Endothelial cell (in vitro differentiated cells): ENCODE data around the gene CCDC178. TPM values are rescaled to one million over a fixed set of nuclear protein-coding genes. Genes with fewer than 3 reads are reported as not detected.
"Not testable (repeated sequence)": the region's sequence is repeated elsewhere in the genome, so short reads cannot be mapped to it uniquely, and the experiment has no call there.

Experiments
- DNase-seq: peaks from one replicate; pipeline ENCODE4 v3.0.0; 2021; ENCODE audit warnings: low spot score
- H3K27ac Mint-ChIP-seq: one replicate; pipeline ENCODE4 v1.8.0; 2021; ENCODE audit warnings: mixed read lengths, inconsistent platforms; ENCODE audit not compliant: unreplicated experiment
- H3K27me3 Mint-ChIP-seq: one replicate; pipeline ENCODE4 v1.8.0; 2021; ENCODE audit warnings: mild to moderate bottlenecking, moderate library complexity, mixed read lengths, inconsistent platforms; ENCODE audit not compliant: unreplicated experiment
- H3K36me3 Mint-ChIP-seq: one replicate; pipeline ENCODE4 v1.8.0; 2021; ENCODE audit warnings: mild to moderate bottlenecking, low read depth, mixed read lengths, inconsistent platforms; ENCODE audit not compliant: unreplicated experiment
- H3K4me1 Mint-ChIP-seq: one replicate; pipeline ENCODE4 v1.8.0; 2021; ENCODE audit warnings: mild to moderate bottlenecking, mixed read lengths, inconsistent platforms; ENCODE audit not compliant: unreplicated experiment
- H3K4me3 Mint-ChIP-seq: one replicate; pipeline ENCODE4 v1.8.0; 2021; ENCODE audit warnings: mild to moderate bottlenecking, mixed read lengths, inconsistent platforms; ENCODE audit not compliant: unreplicated experiment
- H3K9me3 Mint-ChIP-seq: one replicate; pipeline ENCODE4 v1.8.0; 2021; ENCODE audit warnings: mixed read lengths, inconsistent platforms; ENCODE audit not compliant: unreplicated experiment
- total RNA-seq: library from RNA; stranded (reverse); fragmentation: NEBNext Ultra II Directional; extraction: Animal tissue kit (Norgen Biotek cat#: 25700); gene quantifications from one replicate; pipeline ENCODE4 v1.2.1, GENCODE V29; 2021; ENCODE audit not compliant: unreplicated experiment
- TF ChIP-seq, protein P1 (sequence below): fragments of 200-600 bp; sonication (generic); IDR thresholded peaks from one replicate; pipeline ENCODE4 v1.5.0; 2021; ENCODE audit warnings: antibody characterized with exemption; ENCODE audit not compliant: unreplicated experiment

CCDC178 gene
- total RNA-seq, 1 donor from 2014 or later = 5.3 TPM

DNA sequence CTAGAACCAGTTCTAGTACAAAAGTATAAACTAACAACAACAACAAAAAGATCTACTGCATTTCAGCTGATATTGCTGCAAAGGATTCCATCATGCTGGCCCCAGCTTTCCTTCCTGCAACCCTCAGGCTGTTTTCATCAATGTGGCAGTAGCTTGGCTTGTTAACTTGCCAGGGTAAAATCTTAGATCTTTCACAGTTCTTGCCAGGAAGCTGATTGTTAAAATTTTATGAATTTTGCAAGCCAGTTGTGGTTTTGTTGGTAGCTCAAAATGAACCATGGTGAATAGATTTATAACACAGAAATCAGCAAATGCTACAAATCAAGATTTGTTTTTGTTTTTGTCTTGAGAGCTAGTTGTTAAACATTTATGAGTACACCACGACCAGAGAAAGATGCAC is 19.3 kb downstream of the CCDC178 start:
- Mint-ChIP-seq H3K4me1 (peaks cover 13% of the 10 kb centered on the region), H3K27me3 (no peaks in the 10 kb centered on the region), H3K36me3 (no peaks in the 10 kb centered on the region), H3K27ac (no peak overlapping the region), H3K9me3 (no peaks in the 10 kb centered on the region), H3K4me3 (no peak overlapping the region)
- no peak for DNase-seq
- TF ChIP-seq, protein P1, sequence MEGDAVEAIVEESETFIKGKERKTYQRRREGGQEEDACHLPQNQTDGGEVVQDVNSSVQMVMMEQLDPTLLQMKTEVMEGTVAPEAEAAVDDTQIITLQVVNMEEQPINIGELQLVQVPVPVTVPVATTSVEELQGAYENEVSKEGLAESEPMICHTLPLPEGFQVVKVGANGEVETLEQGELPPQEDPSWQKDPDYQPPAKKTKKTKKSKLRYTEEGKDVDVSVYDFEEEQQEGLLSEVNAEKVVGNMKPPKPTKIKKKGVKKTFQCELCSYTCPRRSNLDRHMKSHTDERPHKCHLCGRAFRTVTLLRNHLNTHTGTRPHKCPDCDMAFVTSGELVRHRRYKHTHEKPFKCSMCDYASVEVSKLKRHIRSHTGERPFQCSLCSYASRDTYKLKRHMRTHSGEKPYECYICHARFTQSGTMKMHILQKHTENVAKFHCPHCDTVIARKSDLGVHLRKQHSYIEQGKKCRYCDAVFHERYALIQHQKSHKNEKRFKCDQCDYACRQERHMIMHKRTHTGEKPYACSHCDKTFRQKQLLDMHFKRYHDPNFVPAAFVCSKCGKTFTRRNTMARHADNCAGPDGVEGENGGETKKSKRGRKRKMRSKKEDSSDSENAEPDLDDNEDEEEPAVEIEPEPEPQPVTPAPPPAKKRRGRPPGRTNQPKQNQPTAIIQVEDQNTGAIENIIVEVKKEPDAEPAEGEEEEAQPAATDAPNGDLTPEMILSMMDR = no peak

DNA sequence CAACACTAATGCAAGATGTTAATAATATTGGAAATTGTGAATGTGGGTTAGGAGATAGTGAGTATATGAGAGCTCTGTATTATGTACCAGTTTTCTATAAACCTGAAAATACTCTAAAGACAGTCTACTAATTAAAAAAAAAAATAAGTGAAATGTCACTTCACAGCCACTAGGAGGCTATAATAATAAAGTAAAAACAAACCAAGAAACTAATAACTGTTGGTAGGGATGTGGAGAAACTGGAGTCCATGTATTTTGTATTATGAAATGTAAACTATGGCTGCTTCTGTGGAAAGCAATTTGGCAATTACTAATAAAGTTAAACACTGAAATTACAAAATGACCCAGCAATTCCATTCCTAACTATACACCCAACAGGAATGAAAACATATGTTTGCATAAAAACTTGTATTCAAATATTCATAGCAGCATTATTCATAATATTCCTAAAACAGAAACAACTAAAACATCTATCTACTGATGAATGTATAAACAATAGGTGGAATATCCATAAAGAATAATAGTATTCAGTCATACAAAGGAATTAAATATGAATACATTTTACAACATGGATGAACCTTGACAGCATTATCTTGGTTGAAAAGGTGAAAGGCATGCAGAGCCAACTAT is 36.2 kb downstream of the CCDC178 start:
- no peak overlapping the region for H3K4me3 Mint-ChIP-seq
- H3K27ac Mint-ChIP-seq = no peak overlapping the region
- DNase-seq = no peak
- no peaks in the 10 kb centered on the region for H3K4me1 Mint-ChIP-seq
- no peaks in the 10 kb centered on the region for H3K9me3 Mint-ChIP-seq
- H3K27me3 Mint-ChIP-seq = no peaks in the 10 kb centered on the region
- TF ChIP-seq, protein P1 = peak; percentile 89
- no peaks in the 10 kb centered on the region for H3K36me3 Mint-ChIP-seq

DNA sequence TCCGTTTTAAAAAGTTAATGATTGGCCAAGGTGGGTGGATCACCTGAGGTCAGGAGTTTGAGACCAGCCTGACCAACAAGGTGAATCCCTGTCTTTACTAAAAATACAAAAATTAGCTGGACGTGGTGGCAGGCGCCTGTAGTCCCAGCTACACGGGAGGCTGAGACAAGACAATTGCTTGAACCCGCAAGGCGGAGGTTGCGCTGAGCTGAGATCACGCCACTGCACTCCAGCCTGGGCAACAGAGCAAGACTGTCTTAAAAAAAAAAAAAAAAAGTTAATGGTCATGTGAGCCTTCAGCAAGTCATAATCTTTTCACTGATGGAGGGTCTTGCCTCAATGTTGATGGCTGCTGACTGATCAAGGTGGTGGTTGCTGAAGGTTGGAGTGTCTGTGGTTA is 41.6 kb downstream of the CCDC178 start:
- not testable (repeated sequence) for DNase-seq

DNA sequence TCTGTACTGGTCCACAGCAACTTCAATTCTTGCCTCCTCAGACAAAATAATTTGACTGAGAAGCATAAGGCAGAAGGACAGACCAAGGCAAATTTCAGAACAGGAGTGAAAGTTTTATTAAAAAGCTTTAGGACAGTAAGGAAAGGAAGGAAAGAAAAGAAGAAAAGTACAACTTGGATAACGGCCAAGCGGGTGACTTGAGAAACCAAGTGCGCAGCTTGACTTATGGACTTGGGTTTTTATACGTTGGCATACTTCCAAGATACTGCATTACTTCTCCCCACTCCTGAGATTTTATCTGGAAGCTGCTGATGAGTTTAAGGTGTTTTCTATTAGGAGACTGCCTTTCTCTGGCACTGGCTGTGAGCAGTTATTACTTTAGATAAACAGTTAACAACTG is 64.7 kb downstream of the CCDC178 start:
- DNase-seq = no peak
- H3K9me3 Mint-ChIP-seq = no peaks in the 10 kb centered on the region
- no peaks in the 10 kb centered on the region for H3K27me3 Mint-ChIP-seq
- no peak overlapping the region for H3K27ac Mint-ChIP-seq
- H3K4me1 Mint-ChIP-seq = peaks cover 3% of the 10 kb centered on the region
- H3K4me3 Mint-ChIP-seq = no peak overlapping the region
- TF ChIP-seq, protein P1 = no peak
- no peaks in the 10 kb centered on the region for H3K36me3 Mint-ChIP-seq

More for the DNA sequence above, 41.6 kb downstream of the CCDC178 start:
- H3K9me3 Mint-ChIP-seq, H3K4me1 Mint-ChIP-seq, H3K27ac Mint-ChIP-seq, H3K36me3 Mint-ChIP-seq, H3K27me3 Mint-ChIP-seq, H3K4me3 Mint-ChIP-seq: not testable (repeated sequence)

DNA sequence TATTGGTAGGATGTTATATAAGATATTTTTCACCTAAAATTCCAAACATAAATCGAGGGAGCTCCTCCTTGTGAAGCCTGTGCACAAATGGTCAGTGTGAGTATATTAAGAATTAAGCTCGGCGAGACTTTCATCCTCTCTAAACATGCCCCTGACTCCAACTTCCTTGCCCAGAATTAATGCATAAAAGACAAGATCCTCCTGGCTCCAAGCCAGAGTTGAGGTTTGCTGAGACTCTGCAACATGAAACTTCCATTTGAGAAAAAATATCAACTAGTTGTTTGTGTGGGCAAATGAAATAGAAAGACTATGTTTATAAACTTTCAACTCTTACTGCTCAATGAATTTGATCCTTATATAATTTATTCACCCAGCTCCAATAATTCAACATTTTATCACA is 68.1 kb downstream of the CCDC178 start:
- peaks cover 3% of the 10 kb centered on the region for H3K4me1 Mint-ChIP-seq
- DNase-seq = no peak
- H3K27me3 Mint-ChIP-seq = no peaks in the 10 kb centered on the region
- no peak overlapping the region for H3K4me3 Mint-ChIP-seq
- no peak overlapping the region for H3K27ac Mint-ChIP-seq
- no peaks in the 10 kb centered on the region for H3K9me3 Mint-ChIP-seq
- TF ChIP-seq, protein P1 = no peak
- H3K36me3 Mint-ChIP-seq = no peaks in the 10 kb centered on the region
